HepG2 (cell line): ENCODE measurements around the gene MFSD6. TPM values are rescaled to one million over a fixed set of nuclear protein-coding genes. Genes with fewer than 3 reads are reported as not detected.
A peak's percentile ranks its signal among the peaks of the same experiment; 100 is the strongest.

Experiments
- ARID5B ChIP-seq: IDR thresholded peaks from 2 replicates; pipeline ENCODE4 v1.4.0; 2020; ENCODE audit warnings: mild to moderate bottlenecking, missing genetic modification reagents
- ELK4 ChIP-seq: sonication (generic); formaldehyde crosslinking; IDR thresholded peaks from 2 replicates; pipeline ENCODE4 v1.9.0; 2021; ENCODE audit warnings: missing genetic modification reagents, borderline replicate concordance
- EZH2 ChIP-seq: conservative IDR thresholded peaks from 2 replicates; pipeline ENCODE4 v1.6.1; 2012; ENCODE audit warnings: mild to moderate bottlenecking, low read depth, low read length, moderate library complexity
- HIVEP1 ChIP-seq: sonication (generic); formaldehyde crosslinking; IDR thresholded peaks from 2 replicates; pipeline ENCODE4 v1.4.0; 2020; ENCODE audit warnings: mild to moderate bottlenecking, missing genetic modification reagents
- HNRNPL ChIP-seq: fragments of 200-400 bp; formaldehyde crosslinking; IDR thresholded peaks from 2 replicates; pipeline ENCODE4 v1.6.1; 2017; ENCODE audit warnings: mild to moderate bottlenecking, low read depth, low read length
- PATZ1 ChIP-seq: sonication (generic); formaldehyde crosslinking; IDR thresholded peaks from 2 replicates; pipeline ENCODE4 v1.4.0; 2020; ENCODE audit warnings: missing genetic modification reagents
- SALL2 ChIP-seq: sonication (generic); formaldehyde crosslinking; IDR thresholded peaks from 2 replicates; pipeline ENCODE4 v1.8.1; 2023; ENCODE audit warnings: mild to moderate bottlenecking, missing genetic modification reagents, inconsistent platforms
- STAG1 ChIP-seq: sonication (generic); formaldehyde crosslinking; IDR thresholded peaks from 2 replicates; pipeline ENCODE4 v1.4.0; 2020; ENCODE audit warnings: missing genetic modification reagents
- THAP11 ChIP-seq: IDR thresholded peaks from 2 replicates; pipeline ENCODE4 v1.6.1; 2016; ENCODE audit warnings: missing biosample characterization, missing genetic modification reagents
- ZNF430 ChIP-seq: sonication (generic); formaldehyde crosslinking; IDR thresholded peaks from 2 replicates; pipeline ENCODE4 v1.9.0; 2021; ENCODE audit warnings: mild to moderate bottlenecking, missing genetic modification reagents
- ZNF570 ChIP-seq: sonication (generic); formaldehyde crosslinking; IDR thresholded peaks from 2 replicates; pipeline ENCODE4 v1.4.0; 2020; ENCODE audit warnings: mild to moderate bottlenecking, missing genetic modification reagents, borderline replicate concordance
- ZNF687 ChIP-seq: sonication (generic); formaldehyde crosslinking; IDR thresholded peaks from 2 replicates; pipeline ENCODE4 v1.5.1; 2020; ENCODE audit warnings: mild to moderate bottlenecking, missing genetic modification reagents, moderate library complexity
- polyA plus RNA-seq, 8 experiments: library from polyadenylated mRNA; depleted of rRNA in 3 of 8; stranded (reverse) in 7 of 8; unstranded in 1 of 8; fragments of >200 nt; fragmentation: Illumina TruSeq in 4 of 8; extraction: Trizol in 4 of 8; gene quantifications; 2 replicates each; pipeline versions ENCODE4 v1.2.1 to v1.2.3, GENCODE V29; 2011 to 2016; ENCODE audit warnings: low read depth in 4 of 8, missing spikeins in 1 of 8, mixed read lengths in 1 of 8; ENCODE audit not compliant: insufficient read depth in 1 of 8
- total RNA-seq, 5 experiments: library from RNA; depleted of rRNA; stranded (reverse); fragments of >200 nt; fragmentation: Illumina TruSeq; extraction: Trizol; gene quantifications; 2 replicates each; pipeline ENCODE4 v1.2.3, GENCODE V29; 2016; ENCODE audit warnings: low read depth in 1 of 5
- TF ChIP-seq, protein P1 (sequence below): sonication (generic); formaldehyde crosslinking; IDR thresholded peaks from 2 replicates; pipeline ENCODE4 v1.4.0; 2020; ENCODE audit warnings: missing genetic modification reagents, mild to moderate bottlenecking, borderline replicate concordance

The MFSD6 gene
- total and polyA plus RNA-seq, 2 of the 13 experiments (the other 11 are each of a cell fraction or from before 2014, with no cell fraction given): 0.92 to 1.4 TPM

DNA sequence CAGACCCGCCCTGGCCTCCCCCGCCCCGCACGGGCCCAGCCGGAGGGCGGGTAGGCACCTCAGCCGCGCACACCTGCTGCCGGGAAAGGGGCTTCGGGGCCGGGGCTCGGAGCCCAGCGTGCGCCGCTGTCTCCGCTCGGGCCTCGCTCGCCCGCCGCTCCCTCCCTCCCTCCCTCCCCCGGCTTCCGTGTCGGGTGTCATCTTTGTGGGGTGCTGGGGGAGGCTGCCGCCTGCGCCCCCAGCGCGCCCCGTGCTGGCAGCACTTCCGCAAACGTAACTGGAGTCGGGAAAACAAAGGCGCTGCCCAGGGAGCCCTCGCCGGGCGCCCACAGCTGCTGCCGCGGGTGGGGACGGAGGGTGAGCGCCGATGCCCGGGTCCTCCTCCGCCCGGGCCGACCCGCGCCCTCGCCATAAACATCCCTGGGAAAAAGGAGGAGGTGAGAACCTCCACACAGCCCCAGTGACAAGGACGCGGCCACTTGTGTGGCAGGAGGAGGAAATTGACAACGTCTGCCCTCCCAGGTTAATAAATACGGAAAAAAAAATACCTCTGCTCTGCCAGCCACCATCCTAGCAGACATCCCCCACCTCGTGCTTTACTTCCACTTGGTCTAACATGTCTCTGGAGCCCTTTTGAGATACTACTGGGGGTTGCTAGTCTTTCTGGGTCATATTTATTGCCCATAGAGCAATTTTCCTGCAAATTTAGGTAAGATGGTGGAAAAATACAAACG, 550 bp downstream of the MFSD6 start (continued):
- TF ChIP-seq STAG1 (CRISPR knock-in tag) (no peak), ARID5B (CRISPR knock-in tag) (0 out of 2 replicates have a peak, but pooled peaks have one; percentile 11), HIVEP1 (CRISPR knock-in tag) (no peak), ZNF570 (CRISPR knock-in tag) (no peak), HNRNPL (peak; percentile 61; the same call in 1 of the 2 replicates), ZNF687 (CRISPR knock-in tag) (peak; percentile 68), ELK4 (CRISPR knock-in tag) (no peak), SALL2 (CRISPR knock-in tag) (no peak), ZNF430 (CRISPR knock-in tag) (no peak), PATZ1 (CRISPR knock-in tag) (peak; percentile 89), THAP11 (no peak), EZH2 (no peak; the same call in 1 of the 2 replicates)
- TF ChIP-seq, protein P1, sequence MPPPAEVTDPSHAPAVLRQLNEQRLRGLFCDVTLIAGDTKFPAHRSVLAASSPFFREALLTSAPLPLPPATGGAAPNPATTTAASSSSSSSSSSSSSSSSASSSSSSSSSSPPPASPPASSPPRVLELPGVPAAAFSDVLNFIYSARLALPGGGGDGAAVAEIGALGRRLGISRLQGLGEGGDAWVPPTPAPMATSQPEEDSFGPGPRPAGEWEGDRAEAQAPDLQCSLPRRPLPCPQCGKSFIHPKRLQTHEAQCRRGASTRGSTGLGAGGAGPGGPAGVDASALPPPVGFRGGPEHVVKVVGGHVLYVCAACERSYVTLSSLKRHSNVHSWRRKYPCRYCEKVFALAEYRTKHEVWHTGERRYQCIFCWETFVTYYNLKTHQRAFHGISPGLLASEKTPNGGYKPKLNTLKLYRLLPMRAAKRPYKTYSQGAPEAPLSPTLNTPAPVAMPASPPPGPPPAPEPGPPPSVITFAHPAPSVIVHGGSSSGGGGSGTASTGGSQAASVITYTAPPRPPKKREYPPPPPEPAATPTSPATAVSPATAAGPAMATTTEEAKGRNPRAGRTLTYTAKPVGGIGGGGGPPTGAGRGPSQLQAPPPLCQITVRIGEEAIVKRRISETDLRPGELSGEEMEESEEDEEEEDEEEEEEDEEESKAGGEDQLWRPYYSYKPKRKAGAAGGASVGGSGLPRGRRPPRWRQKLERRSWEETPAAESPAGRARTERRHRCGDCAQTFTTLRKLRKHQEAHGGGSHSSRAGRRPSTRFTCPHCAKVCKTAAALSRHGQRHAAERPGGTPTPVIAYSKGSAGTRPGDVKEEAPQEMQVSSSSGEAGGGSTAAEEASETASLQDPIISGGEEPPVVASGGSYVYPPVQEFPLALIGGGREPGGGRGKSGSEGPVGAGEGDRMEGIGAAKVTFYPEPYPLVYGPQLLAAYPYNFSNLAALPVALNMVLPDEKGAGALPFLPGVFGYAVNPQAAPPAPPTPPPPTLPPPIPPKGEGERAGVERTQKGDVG: no peak
